SK-N-SH (cell line): ENCODE results near the gene TACC2. TPM values are rescaled to one million over a fixed set of nuclear protein-coding genes. Genes with fewer than 3 reads are reported as not detected.

Experiments
- CTCF ChIA-PET: fragments of 300-600, 350-600 bp; formaldehyde crosslinking; extraction: SDS; loops from one replicate; lab custom pipeline; 2021; lab: Yijun Ruan, JAX
- POLR2A ChIA-PET: fragments of 350-600 bp; sonication (Branson Sonifier 250); formaldehyde crosslinking; extraction: SDS; loops from one replicate; lab custom pipeline; 2020; ENCODE audit warnings: antibody characterized with exemption, inconsistent platforms; lab: Yijun Ruan, JAX
- DNase-seq: peaks from one replicate; pipeline ENCODE4 v3.0.0; 2012
- H2AFZ ChIP-seq: fragments of 200-600 bp; sonication (generic); 2 replicates; pipeline ENCODE4 v1.8.1; 2016; ENCODE audit warnings: antibody characterized with exemption, mild to moderate bottlenecking, low read depth
- H3F3A ChIP-seq: fragments of 200-600 bp; sonication (generic); replicated peaks from 2 replicates; pipeline ENCODE3; 2016; ENCODE audit warnings: antibody characterized with exemption, mild to moderate bottlenecking; ENCODE audit not compliant: insufficient read depth
- H3K27ac ChIP-seq, 2 experiments: fragments of 200-500 bp in 1 of 2; fragments of 200-600 bp in 1 of 2; sonication (Bioruptor generic) in 1 of 2; sonication (generic), shearing (Covaris generic) in 1 of 2; 2 replicates each; pipeline versions ENCODE4 v1.5.1 to v1.6.1; 2014 to 2016; ENCODE audit warnings: low read depth in 2 of 2, inconsistent platforms in 1 of 2, low read length in 1 of 2, mild to moderate bottlenecking in 1 of 2, mixed read lengths in 1 of 2
- H3K27me3 ChIP-seq: fragments of 200-600 bp; sonication (generic), shearing (Covaris generic); 2 replicates; pipeline ENCODE4 v1.6.1; 2016; ENCODE audit warnings: mixed run types; ENCODE audit not compliant: insufficient read depth
- H3K36me3 ChIP-seq, 2 experiments: fragments of 200-500 bp in 1 of 2; fragments of 200-600 bp in 1 of 2; sonication (Bioruptor generic) in 1 of 2; sonication (generic) in 1 of 2; replicated peaks in 1 of 2; 2 replicates each; pipeline versions ENCODE3 to v1.5.1; 2014 to 2016; ENCODE audit warnings: low read length in 1 of 2, mild to moderate bottlenecking in 1 of 2; ENCODE audit not compliant: insufficient read depth in 2 of 2, control insufficient read depth in 1 of 2
- H3K4me1 ChIP-seq, 2 experiments: fragments of 200-500 bp in 1 of 2; fragments of 200-600 bp in 1 of 2; sonication (Bioruptor generic) in 1 of 2; sonication (generic), shearing (Covaris generic) in 1 of 2; 2 replicates each; pipeline versions ENCODE4 v1.5.1 to v1.6.1; 2014 to 2016; ENCODE audit warnings: low read depth in 1 of 2, low read length in 1 of 2, mixed run types in 1 of 2; ENCODE audit not compliant: insufficient read depth in 2 of 2, control insufficient read depth in 1 of 2
- H3K4me2 ChIP-seq: fragments of 200-600 bp; sonication (generic), shearing (Covaris generic); 2 replicates; pipeline ENCODE4 v1.6.1; 2017; ENCODE audit warnings: mixed run types
- H3K4me3 ChIP-seq, 2 experiments: fragments of 200-500 bp in 1 of 2; fragments of 200-600 bp in 1 of 2; sonication (Bioruptor generic) in 1 of 2; sonication (generic), shearing (Covaris generic) in 1 of 2; 2 replicates each; pipeline versions ENCODE4 v1.5.1 to v1.8.1; 2014 to 2016; ENCODE audit warnings: low read depth in 2 of 2, inconsistent platforms in 1 of 2, low read length in 1 of 2, mild to moderate bottlenecking in 1 of 2, mixed read lengths in 1 of 2, moderate library complexity in 1 of 2
- H3K79me2 ChIP-seq: fragments of 200-600 bp; sonication (generic); 2 replicates; pipeline ENCODE4 v1.8.1; 2017; ENCODE audit warnings: mild to moderate bottlenecking; ENCODE audit not compliant: insufficient read depth
- H3K9ac ChIP-seq: fragments of 200-600 bp; sonication (generic); 2 replicates; pipeline ENCODE4 v1.6.1; 2017; ENCODE audit warnings: mixed run types
- H3K9me2 ChIP-seq: fragments of 200-600 bp; sonication (generic); 2 replicates; pipeline ENCODE4 v1.6.1; 2017; ENCODE audit warnings: mixed run types
- H3K9me3 ChIP-seq: fragments of 200-600 bp; sonication (generic); 2 replicates; pipeline ENCODE4 v1.6.1; 2017; ENCODE audit warnings: mixed run types, mild to moderate bottlenecking, moderate library complexity
- H4K20me1 ChIP-seq: fragments of 200-600 bp; sonication (generic); 2 replicates; pipeline ENCODE4 v1.6.1; 2017; ENCODE audit warnings: mild to moderate bottlenecking, mixed run types; ENCODE audit not compliant: insufficient read depth
- CTCF ChIP-seq: fragments of 200-600 bp; sonication (generic); IDR thresholded peaks from 2 replicates; pipeline ENCODE4 v1.6.1; 2017; ENCODE audit warnings: antibody characterized with exemption, mild to moderate bottlenecking, moderate library complexity
- ELF1 ChIP-seq: IDR thresholded peaks from 2 replicates; pipeline ENCODE4 v1.4.0; 2012
- EP300 ChIP-seq, 2 experiments: IDR thresholded peaks; 2 replicates each; pipeline versions ENCODE4 v1.4.0 to v1.6.1; 2012; ENCODE audit warnings: borderline replicate concordance in 1 of 2, low read depth in 1 of 2, low read length in 1 of 2
- FOXJ3 ChIP-seq: sonication (generic); formaldehyde crosslinking; IDR thresholded peaks from 2 replicates; pipeline ENCODE4 v1.5.1; 2020; ENCODE audit warnings: mild to moderate bottlenecking, missing genetic modification reagents
- GATA2 ChIP-seq: sonication (generic); formaldehyde crosslinking; IDR thresholded peaks from 2 replicates; pipeline ENCODE4 v1.5.0; 2020; ENCODE audit warnings: mild to moderate bottlenecking, missing genetic modification reagents
- IRF3 ChIP-seq: fragments of 150-350 bp; IDR thresholded peaks from 2 replicates; pipeline ENCODE4 v1.6.1; 2016; ENCODE audit warnings: mild to moderate bottlenecking, low read depth, low read length
- MAX ChIP-seq: IDR thresholded peaks from 2 replicates; pipeline ENCODE4 v1.4.0; 2012; ENCODE audit warnings: low read depth
- MEF2A ChIP-seq: IDR thresholded peaks from 2 replicates; pipeline ENCODE4 v1.4.0; 2012; ENCODE audit warnings: low read depth, borderline replicate concordance
- NRF1 ChIP-seq: IDR thresholded peaks from 2 replicates; pipeline ENCODE4 v1.6.1; 2012; ENCODE audit warnings: low read depth, mild to moderate bottlenecking, low read length
- PBX3 ChIP-seq: IDR thresholded peaks from 2 replicates; pipeline ENCODE4; 2012
- POLR2AphosphoS5 ChIP-seq: IDR thresholded peaks from 2 replicates; pipeline ENCODE4 v1.6.1; 2012; ENCODE audit warnings: low read depth, low read length
- RAD21 ChIP-seq: IDR thresholded peaks from 2 replicates; pipeline ENCODE4 v1.6.1; 2012; ENCODE audit warnings: mild to moderate bottlenecking, low read length
- REST ChIP-seq: IDR thresholded peaks from 2 replicates; pipeline ENCODE4 v1.6.1; 2012; ENCODE audit warnings: mild to moderate bottlenecking, low read depth, low read length, moderate library complexity
- RFX5 ChIP-seq: IDR thresholded peaks from 2 replicates; pipeline ENCODE4 v1.6.1; 2012; ENCODE audit warnings: mild to moderate bottlenecking, improper control_type of control experiment, low read length
- RXRA ChIP-seq: IDR thresholded peaks from 2 replicates; pipeline ENCODE4 v1.4.0; 2012; ENCODE audit warnings: low read depth, mild to moderate bottlenecking, borderline replicate concordance
- SIN3A ChIP-seq: IDR thresholded peaks from 2 replicates; pipeline ENCODE4 v1.6.1; 2012; ENCODE audit warnings: low read depth, mild to moderate bottlenecking, low read length, moderate library complexity, borderline replicate concordance
- TCF12 ChIP-seq: IDR thresholded peaks from 2 replicates; pipeline ENCODE4 v1.4.0; 2012
- TEAD4 ChIP-seq: IDR thresholded peaks from 2 replicates; pipeline ENCODE4 v1.4.0; 2012; ENCODE audit warnings: mild to moderate bottlenecking, borderline replicate concordance; ENCODE audit not compliant: insufficient read depth
- YY1 ChIP-seq: IDR thresholded peaks from 2 replicates; pipeline ENCODE4 v1.4.0; 2012; ENCODE audit warnings: low read depth, mild to moderate bottlenecking
- WGBS: methylation state at CpG from one replicate; pipeline ENCODE4 v1.1.6; 2017; ENCODE audit warnings: low lambda C conversion rate; 5-methylcytosine and 5-hydroxymethylcytosine counted together
- polyA plus RNA-seq, 3 experiments: library from polyadenylated mRNA; depleted of rRNA; stranded (reverse); fragments of >200 nt; gene quantifications; 2 replicates each; pipeline ENCODE4 v1.2.3, GENCODE V29; 2012

The TACC2 gene
- polyA plus RNA-seq, 1 of the 3 experiments (the other 2 are of a cell fraction), result 8.8 TPM

GRCh38 chr10:122253605-122254004 is 264.6 kb downstream of the TACC2 start:
- Histone ChIP-seq H3K36me3 (no peaks in the 10 kb centered on the region), H3K9me2 (no peaks in the 10 kb centered on the region), H3F3A (no peaks in the 10 kb centered on the region), H3K27me3 (no peaks in the 10 kb centered on the region), H3K79me2 (no peaks in the 10 kb centered on the region), H3K4me1 (peaks cover 0 to 2% of the 10 kb centered on the region in 2 experiments; a peak in 2 of 4 replicates), H4K20me1 (no peaks in the 10 kb centered on the region), H3K4me2 (no peak overlapping the region), H3K4me3 (no peak overlapping the region), H3K9me3 (no peaks in the 10 kb centered on the region), H3K9ac (no peak overlapping the region), H3K27ac (no peak overlapping the region), H2AFZ (no peak overlapping the region)
- TF ChIP-seq GATA2 (no peak), TCF12 (no peak), YY1 (no peak), IRF3 (no peak), RFX5 (no peak)
- CTCF ChIA-PET, result interaction anchor here (1.5 to 3.7 kb wide), 2 partner anchors 15 to 45 kb away, joined by 4 to 18 read pairs; no protein-coding TSS in a partner anchor
- POLR2A ChIA-PET, result no interaction called here
- no peak for DNase-seq
- 100% methylated on average over 2 of the region's 2 CpGs for WGBS

GRCh38 chr10:122254831-122255230 is 265.9 kb downstream of the TACC2 start:
- Histone ChIP-seq H3K79me2 (no peaks in the 10 kb centered on the region), H3K4me2 (no peak overlapping the region), H3K36me3 (no peaks in the 10 kb centered on the region), H3K9me2 (no peaks in the 10 kb centered on the region), H3F3A (no peaks in the 10 kb centered on the region), H3K27ac (no peak overlapping the region), H3K9ac (no peak overlapping the region), H3K4me3 (no peak overlapping the region), H3K9me3 (no peaks in the 10 kb centered on the region), H2AFZ (no peak overlapping the region), H4K20me1 (no peaks in the 10 kb centered on the region), H3K4me1 (peaks cover 0 to 2% of the 10 kb centered on the region in 2 experiments; a peak in 2 of 4 replicates), H3K27me3 (no peaks in the 10 kb centered on the region)
- DNase-seq, result no peak
- ChIA-PET POLR2A (no interaction called here), CTCF (interaction anchor here (0.8 to 3.7 kb wide), 5 partner anchors 9 to 44 kb away, joined by 3 to 18 read pairs (median 3); no protein-coding TSS in a partner anchor)
- 83% methylated on average over 5 of the region's 5 CpGs for WGBS
- no peak for TF ChIP-seq TEAD4
- no peak for TF ChIP-seq MEF2A
- no peak for TF ChIP-seq MAX
- TF ChIP-seq EP300 (IDR thresholded peaks at IDR 0.05; ENCODE audit: borderline replicate concordance in 1 of 2, low read depth in 1 of 2, low read length in 1 of 2), result no peak
- no peak for TF ChIP-seq FOXJ3
- no peak for TF ChIP-seq ELF1
- no peak for TF ChIP-seq POLR2AphosphoS5
- TF ChIP-seq RXRA, result no peak
- no peak for TF ChIP-seq NRF1
- no peak for TF ChIP-seq YY1
- TF ChIP-seq RAD21, result no peak
- no peak for TF ChIP-seq REST
- TF ChIP-seq CTCF, result no peak
- TF ChIP-seq SIN3A, result no peak
- no peak for TF ChIP-seq IRF3
- no peak for TF ChIP-seq PBX3
- TF ChIP-seq, all 33 proteins: peak for 0
